GM10847 (cell line): ENCODE measurements around the gene AGO1.

Experiments
- POLR2A ChIP-seq: IDR thresholded peaks from 2 replicates; pipeline ENCODE4 v1.6.1; 2011; ENCODE audit not compliant: insufficient read length; ENCODE audit errors: extremely low read depth

The AGO1 gene

GRCh38 chr1:35882945-35883634 lies at the start of gene AGO1:
TSS of gene AGO1 (plus strand) at chr1:35883209. CDS start at chr1:35883422, 213 bp downstream.
- TF ChIP-seq POLR2A = peak; percentile 88

GRCh38 chr1:35833395-35833794 lies 49.6 kb upstream of the AGO1 start:
- TF ChIP-seq POLR2A = no peak

- no peak for TF ChIP-seq POLR2A
Measured at GRCh38 chr1:35834218-35834617, 48.8 kb upstream of the AGO1 start.

GRCh38 chr1:35835398-35835797 lies 47.6 kb upstream of the AGO1 start:
- no peak for TF ChIP-seq POLR2A

GRCh38 chr1:35836734-35837133 lies 46.3 kb upstream of the AGO1 start:
- TF ChIP-seq POLR2A = no peak

GRCh38 chr1:35838693-35839245 lies 44.2 kb upstream of the AGO1 start:
- no peak for TF ChIP-seq POLR2A

GRCh38 chr1:35844826-35845225 lies 38.2 kb upstream of the AGO1 start:
- TF ChIP-seq POLR2A = no peak

- TF ChIP-seq POLR2A = no peak
Measured at GRCh38 chr1:35845766-35846165, 37.2 kb upstream of the AGO1 start.

GRCh38 chr1:35847935-35848565 lies 35.0 kb upstream of the AGO1 start:
- TF ChIP-seq POLR2A = no peak

GRCh38 chr1:35850051-35850450 lies 33.0 kb upstream of the AGO1 start:
- TF ChIP-seq POLR2A = no peak

- no peak for TF ChIP-seq POLR2A
Measured at GRCh38 chr1:35850716-35851115, 32.3 kb upstream of the AGO1 start.

- no peak for TF ChIP-seq POLR2A
Measured at GRCh38 chr1:35851132-35851869, 31.7 kb upstream of the AGO1 start.

- no peak for TF ChIP-seq POLR2A
Measured at GRCh38 chr1:35852241-35852640, 30.8 kb upstream of the AGO1 start.

- no peak for TF ChIP-seq POLR2A
Measured at GRCh38 chr1:35854989-35855700, 27.9 kb upstream of the AGO1 start.

- no peak for TF ChIP-seq POLR2A
Measured at GRCh38 chr1:35856964-35857363, 26.0 kb upstream of the AGO1 start.

GRCh38 chr1:35857830-35858229 lies 25.2 kb upstream of the AGO1 start:
- no peak for TF ChIP-seq POLR2A

GRCh38 chr1:35860696-35861095 lies 22.3 kb upstream of the AGO1 start:
- no peak for TF ChIP-seq POLR2A
